GM21619 (cell line): ENCODE data around the gene PDCD1LG2.

Experiments used
- ATAC-seq: cut with Tn5 transposase; IDR thresholded peaks from one replicate; pipeline ENCODE4 v1.9.1; 2021; ENCODE audit not compliant: unreplicated experiment

Gene PDCD1LG2

DNA sequence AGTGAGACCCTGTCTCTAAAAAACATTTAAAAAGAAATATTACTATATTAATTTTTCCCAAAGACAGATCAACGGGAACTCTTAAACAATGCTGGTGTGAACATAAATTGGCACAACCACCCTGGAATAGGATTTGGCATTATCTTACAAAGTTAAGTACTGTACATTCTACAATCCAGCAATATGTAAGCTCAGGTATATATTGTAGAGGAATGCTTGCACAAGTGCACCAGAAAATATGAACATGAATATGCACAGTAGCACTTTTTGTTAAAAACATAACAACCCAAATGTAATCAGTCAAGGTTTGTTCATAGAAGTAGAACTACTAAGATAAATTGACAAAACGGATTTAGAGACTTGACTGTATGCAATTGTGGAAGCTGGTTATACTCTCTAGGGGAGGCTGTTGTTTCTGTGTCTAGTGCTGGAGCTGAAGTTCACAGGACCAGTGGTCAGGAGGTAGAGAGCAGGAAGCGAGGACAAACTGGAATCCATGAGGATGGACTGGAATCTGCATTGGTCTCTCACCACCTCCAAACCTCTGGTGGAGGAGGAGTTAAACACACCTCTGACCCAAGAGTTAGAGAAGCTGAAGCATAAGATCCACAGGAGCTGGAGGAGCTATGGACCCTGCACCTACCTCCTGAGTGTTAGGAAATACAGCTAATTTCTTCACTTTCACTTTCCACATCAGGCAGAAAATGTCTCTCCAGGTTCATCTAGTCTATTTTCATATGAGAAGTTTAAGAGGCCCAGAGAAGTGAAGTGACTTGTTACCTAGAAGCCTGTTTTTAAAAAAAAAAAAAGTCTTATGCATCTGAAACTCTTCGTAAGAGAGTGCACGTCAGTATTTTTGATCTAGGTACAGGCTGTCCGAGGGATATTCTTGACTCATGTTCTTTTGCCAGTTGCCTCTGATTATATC, 98.2 kb downstream of the PDCD1LG2 start:
- ATAC-seq: peak; percentile 53

- ATAC-seq: no peak
Observed at GRCh38 chr9:5609226-5609596, 98.9 kb downstream of the PDCD1LG2 start.

DNA sequence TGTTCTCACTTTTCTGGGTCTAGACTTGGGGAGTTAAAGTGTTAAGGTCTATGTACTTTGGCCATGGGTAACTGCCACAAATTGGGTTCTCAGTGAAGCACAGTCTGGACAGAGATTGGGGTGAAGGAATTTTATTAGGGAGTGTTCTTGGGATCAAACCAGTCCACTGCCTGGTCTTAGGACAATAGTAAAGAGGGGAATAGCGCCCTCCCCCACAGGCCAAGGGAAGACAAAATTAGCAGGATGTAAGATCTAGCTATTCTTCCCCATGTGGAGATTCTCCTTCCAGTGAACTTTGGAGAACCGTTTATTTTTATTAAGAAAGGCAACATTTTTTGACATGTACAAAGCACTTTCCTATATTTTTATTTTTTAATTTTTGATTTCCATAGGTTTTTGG, 100.2 kb downstream of the PDCD1LG2 start:
- ATAC-seq: no peak

DNA sequence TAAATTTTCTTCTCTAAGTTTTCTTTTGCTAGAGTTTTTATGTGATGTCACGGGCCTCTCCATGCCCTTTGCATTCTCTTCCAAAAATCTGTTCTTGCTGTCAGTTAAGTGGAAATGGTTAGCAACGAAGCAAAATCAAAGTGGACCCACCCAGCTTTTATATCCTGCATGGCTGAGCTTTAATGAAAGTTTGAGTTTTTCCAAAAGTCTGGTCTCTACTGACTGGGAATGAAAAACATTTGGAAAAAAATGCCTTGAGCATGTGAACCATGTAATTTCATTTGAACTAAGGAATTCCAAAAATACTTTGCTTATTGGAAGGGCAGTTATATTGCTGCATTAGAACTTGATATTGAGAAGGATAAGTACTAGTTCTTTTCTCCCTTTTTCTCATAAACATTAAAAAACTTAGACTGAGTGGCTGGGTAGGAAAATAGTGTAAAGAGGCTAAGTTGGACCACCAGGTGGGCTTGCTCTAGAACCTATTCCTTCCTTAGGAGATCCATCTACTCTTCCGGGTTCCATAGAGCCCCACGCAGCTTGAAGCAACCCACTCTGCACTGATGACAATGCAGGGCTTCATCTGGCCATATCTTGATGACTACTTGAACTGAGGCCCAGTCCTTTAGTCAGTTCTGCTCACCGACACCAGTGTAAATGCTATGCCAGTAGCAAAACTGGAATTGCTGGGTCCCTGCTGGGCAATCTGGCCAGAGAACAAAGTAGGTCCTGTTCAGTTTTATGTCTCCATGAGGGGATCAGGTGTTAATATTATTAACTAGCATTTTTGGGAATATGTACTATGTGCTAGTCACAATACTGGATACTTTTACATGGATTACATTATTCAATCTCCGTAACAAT, 101.2 kb downstream of the PDCD1LG2 start:
- no peak for ATAC-seq

- no peak for ATAC-seq
Observed at GRCh38 chr9:5612185-5612530, 101.8 kb downstream of the PDCD1LG2 start.

GRCh38 chr9:5614192-5614591, 103.9 kb downstream of the PDCD1LG2 start:
- no peak for ATAC-seq

GRCh38 chr9:5614985-5615384, 104.7 kb downstream of the PDCD1LG2 start:
- ATAC-seq: no peak

GRCh38 chr9:5617749-5618148, 107.4 kb downstream of the PDCD1LG2 start:
- peak; percentile 92 for ATAC-seq

DNA sequence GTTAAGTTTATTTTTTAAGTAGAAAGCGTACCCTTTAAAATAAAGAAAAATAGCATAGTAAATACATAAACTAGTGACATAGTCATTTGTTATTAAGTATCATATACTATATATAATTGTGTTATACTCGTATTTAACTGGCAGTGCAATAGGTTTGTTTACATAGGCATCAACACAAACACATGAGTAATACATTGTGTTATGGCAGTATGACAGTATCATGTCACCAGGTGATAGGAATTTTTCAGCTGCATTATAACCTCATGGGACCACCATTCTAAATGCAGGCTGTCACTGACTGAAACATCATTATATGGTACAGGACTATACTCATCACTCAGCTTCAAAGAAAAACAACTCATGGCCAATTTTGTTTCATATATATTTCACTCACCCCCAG, 110.2 kb downstream of the PDCD1LG2 start:
- ATAC-seq: no peak
